ENCODE results near the gene SESN1. TPM values are rescaled to one million over a fixed set of nuclear protein-coding genes. Genes with fewer than 3 reads are reported as not detected.
A peak's percentile ranks its signal among the peaks of the same experiment; 100 is the strongest.

The SESN1 gene
- total and polyA plus RNA-seq, 10 donors, result 26.8 to 115 (median 59.6) TPM

- intact Hi-C loops (cut with DNase I; ENCODE audit: low total_unique reads), result no loop called here
- peak; percentile 65 to 89 (median 71) for TF ChIP-seq POLR2AphosphoS5 (IDR thresholded peaks at IDR 0.05)
- TF ChIP-seq CTCF (IDR thresholded peaks at IDR 0.05 in 8 of 11, conservative IDR thresholded peaks at IDR 0.05 in 3 of 11), result no peak
- TF ChIP-seq POLR2A (IDR thresholded peaks at IDR 0.05), result no peak
- Histone ChIP-seq H3K27me3 (replicated peaks in 1 of 7) (no peaks in the 10 kb centered on the region), H3K4me3 (no peak overlapping the region), H3K27ac (peak overlapping the region; percentile 55 to 85 (median 78)), H3K4me1 (peaks cover 41 to 81% (median 72%) of the 10 kb centered on the region in 6 donors), H3K9me3 (no peaks in the 10 kb centered on the region), H3K36me3 (no peaks in the 10 kb centered on the region)
- WGBS, 5 donors, result 59 to 73% (median 70%) methylated on average over 10 of the region's 10 CpGs
- peak; percentile 86 for DNase-seq
These were observed 148.9 kb downstream of the SESN1 start for GRCh38 chr6:108945681-108946159.

- no peak overlapping the region for H3K4me3 ChIP-seq
- no peaks in the 10 kb centered on the region for H3K36me3 ChIP-seq
- intact Hi-C loops (cut with DNase I; ENCODE audit: low total_unique reads), result no loop called here
- peaks cover 41 to 81% (median 72%) of the 10 kb centered on the region in 6 donors for H3K4me1 ChIP-seq
- H3K27me3 ChIP-seq (replicated peaks in 1 of 7), result no peaks in the 10 kb centered on the region
- WGBS, 5 donors, result 69 to 75% (median 72%) methylated on average over 12 of the region's 12 CpGs
- no peaks in the 10 kb centered on the region for H3K9me3 ChIP-seq
- peak overlapping the region; percentile 55 to 85 (median 78) for H3K27ac ChIP-seq
- no peak for DNase-seq
- TF ChIP-seq POLR2AphosphoS5 (IDR thresholded peaks at IDR 0.05) (no peak), CTCF (IDR thresholded peaks at IDR 0.05 in 8 of 11, conservative IDR thresholded peaks at IDR 0.05 in 3 of 11) (no peak), POLR2A (IDR thresholded peaks at IDR 0.05) (no peak)
These were observed 149.7 kb downstream of the SESN1 start for GRCh38 chr6:108944707-108945680.

GRCh38 chr6:108944071-108944470 lies 150.6 kb downstream of the SESN1 start:
- TF ChIP-seq POLR2A (IDR thresholded peaks at IDR 0.05) (no peak), CTCF (IDR thresholded peaks at IDR 0.05 in 8 of 11, conservative IDR thresholded peaks at IDR 0.05 in 3 of 11) (no peak), POLR2AphosphoS5 (IDR thresholded peaks at IDR 0.05) (no peak)
- no peaks in the 10 kb centered on the region for H3K9me3 ChIP-seq
- H3K4me3 ChIP-seq, result no peak overlapping the region
- 86 to 97% (median 92%) methylated on average over 1 of the region's 1 CpG for WGBS, 5 donors
- DNase-seq, result no peak
- H3K27me3 ChIP-seq (replicated peaks in 1 of 7), result no peaks in the 10 kb centered on the region
- H3K27ac ChIP-seq, result peak overlapping the region; percentile 44 to 85 (median 75)
- H3K36me3 ChIP-seq, result no peaks in the 10 kb centered on the region
- peaks cover 41 to 80% (median 71%) of the 10 kb centered on the region in 6 donors for H3K4me1 ChIP-seq
- intact Hi-C loops (cut with DNase I; ENCODE audit: low total_unique reads), result no loop called here
